Vagina (tissue), 2 donors: Measurements from ENCODE around the gene AKAP13. TPM values are rescaled to one million over a fixed set of nuclear protein-coding genes. Genes with fewer than 3 reads are reported as not detected.

Experiments used
- DNase-seq, 2 donors: peaks; one replicate each; pipeline ENCODE4 v3.0.0-alpha.2; 2017; ENCODE audit errors: extremely low spot score in 2 of 2
- H3K27ac ChIP-seq: fragments of 200-600 bp; sonication (generic); one replicate; pipeline ENCODE4 v1.5.1; 2019
- H3K27me3 ChIP-seq: fragments of 200-600 bp; sonication (generic); one replicate; pipeline ENCODE4 v1.5.1; 2019
- H3K36me3 ChIP-seq, 2 donors: fragments of 200-600 bp; sonication (generic); one replicate each; pipeline ENCODE4 v1.5.1; 2017 to 2019
- H3K4me1 ChIP-seq: fragments of 200-600 bp; sonication (generic); one replicate; pipeline ENCODE4 v1.5.1; 2019
- H3K4me3 ChIP-seq, 2 donors: fragments of 200-600 bp; sonication (generic); 1 replicate in 1 of 2; 2 replicates in 1 of 2; pipeline ENCODE4 v1.5.1; 2016 to 2019
- H3K9me3 ChIP-seq: fragments of 200-600 bp; sonication (generic); one replicate; pipeline ENCODE4 v1.5.1; 2019
- POLR2A ChIP-seq, 2 donors: fragments of 450-650 bp; IDR thresholded peaks; one replicate each; pipeline ENCODE4 v1.6.1; 2017; ENCODE audit warnings: antibody characterized with exemption in 2 of 2, mild to moderate bottlenecking in 2 of 2, moderate library complexity in 2 of 2
- POLR2AphosphoS5 ChIP-seq, 2 donors: sonication (generic); formaldehyde crosslinking; IDR thresholded peaks; one replicate each; pipeline ENCODE4 v1.9.0; 2017; ENCODE audit warnings: antibody characterized with exemption in 2 of 2, mild to moderate bottlenecking in 2 of 2, low read depth in 1 of 2; ENCODE audit not compliant: insufficient read depth in 1 of 2
- intact Hi-C: fragments of 100-400 bp; cut with DNase I; formaldehyde crosslinking; loops from one replicate; pipeline ENCODE4 v1.15.1; 2023
- total RNA-seq: library from RNA; depleted of rRNA; stranded (reverse); fragments of >200 nt; gene quantifications from one replicate; pipeline ENCODE4 v1.2.3, GENCODE V29; 2016
- TF ChIP-seq, protein P1 (sequence below), 3 experiments: fragments of 450-650 bp in 2 of 3; fragments of 200-600 bp in 1 of 3; sonication (generic) in 1 of 3; IDR thresholded peaks; one replicate each; pipeline ENCODE4 v1.5.1; 2017 to 2019; ENCODE audit warnings: antibody characterized with exemption in 3 of 3, mild to moderate bottlenecking in 2 of 3, moderate library complexity in 2 of 3

AKAP13 gene
- total RNA-seq, 1 donor from 2014 or later: 177 TPM

- TF ChIP-seq, protein P1, sequence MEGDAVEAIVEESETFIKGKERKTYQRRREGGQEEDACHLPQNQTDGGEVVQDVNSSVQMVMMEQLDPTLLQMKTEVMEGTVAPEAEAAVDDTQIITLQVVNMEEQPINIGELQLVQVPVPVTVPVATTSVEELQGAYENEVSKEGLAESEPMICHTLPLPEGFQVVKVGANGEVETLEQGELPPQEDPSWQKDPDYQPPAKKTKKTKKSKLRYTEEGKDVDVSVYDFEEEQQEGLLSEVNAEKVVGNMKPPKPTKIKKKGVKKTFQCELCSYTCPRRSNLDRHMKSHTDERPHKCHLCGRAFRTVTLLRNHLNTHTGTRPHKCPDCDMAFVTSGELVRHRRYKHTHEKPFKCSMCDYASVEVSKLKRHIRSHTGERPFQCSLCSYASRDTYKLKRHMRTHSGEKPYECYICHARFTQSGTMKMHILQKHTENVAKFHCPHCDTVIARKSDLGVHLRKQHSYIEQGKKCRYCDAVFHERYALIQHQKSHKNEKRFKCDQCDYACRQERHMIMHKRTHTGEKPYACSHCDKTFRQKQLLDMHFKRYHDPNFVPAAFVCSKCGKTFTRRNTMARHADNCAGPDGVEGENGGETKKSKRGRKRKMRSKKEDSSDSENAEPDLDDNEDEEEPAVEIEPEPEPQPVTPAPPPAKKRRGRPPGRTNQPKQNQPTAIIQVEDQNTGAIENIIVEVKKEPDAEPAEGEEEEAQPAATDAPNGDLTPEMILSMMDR (IDR thresholded peaks at IDR 0.05): no peak
- TF ChIP-seq POLR2AphosphoS5 (IDR thresholded peaks at IDR 0.05; ENCODE audit: insufficient read depth in 1 of 2, low read depth in 1 of 2) (no peak), POLR2A (IDR thresholded peaks at IDR 0.05) (no peak)
- intact Hi-C loops: no loop called here
- no peak overlapping the region for H3K4me3 ChIP-seq
- no peaks in the 10 kb centered on the region for H3K27me3 ChIP-seq
- H3K27ac ChIP-seq: no peak overlapping the region
- peaks cover 66% of the 10 kb centered on the region for H3K4me1 ChIP-seq
- DNase-seq: no peak
- no peaks in the 10 kb centered on the region for H3K36me3 ChIP-seq
- H3K9me3 ChIP-seq: no peaks in the 10 kb centered on the region
These were observed 116.8 kb downstream of the AKAP13 start for GRCh38 chr15:85497172-85497569.

GRCh38 chr15:85498471-85498870, 118.1 kb downstream of the AKAP13 start:
- DNase-seq: no peak
- H3K27me3 ChIP-seq: no peaks in the 10 kb centered on the region
- H3K4me3 ChIP-seq: no peak overlapping the region
- H3K4me1 ChIP-seq: peaks cover 68% of the 10 kb centered on the region
- TF ChIP-seq, protein P1 (IDR thresholded peaks at IDR 0.05): no peak
- TF ChIP-seq POLR2A (IDR thresholded peaks at IDR 0.05) (no peak), POLR2AphosphoS5 (IDR thresholded peaks at IDR 0.05; ENCODE audit: insufficient read depth in 1 of 2, low read depth in 1 of 2) (no peak)
- no peaks in the 10 kb centered on the region for H3K9me3 ChIP-seq
- H3K27ac ChIP-seq: no peak overlapping the region
- H3K36me3 ChIP-seq: no peaks in the 10 kb centered on the region
- intact Hi-C loops: no loop called here

DNA sequence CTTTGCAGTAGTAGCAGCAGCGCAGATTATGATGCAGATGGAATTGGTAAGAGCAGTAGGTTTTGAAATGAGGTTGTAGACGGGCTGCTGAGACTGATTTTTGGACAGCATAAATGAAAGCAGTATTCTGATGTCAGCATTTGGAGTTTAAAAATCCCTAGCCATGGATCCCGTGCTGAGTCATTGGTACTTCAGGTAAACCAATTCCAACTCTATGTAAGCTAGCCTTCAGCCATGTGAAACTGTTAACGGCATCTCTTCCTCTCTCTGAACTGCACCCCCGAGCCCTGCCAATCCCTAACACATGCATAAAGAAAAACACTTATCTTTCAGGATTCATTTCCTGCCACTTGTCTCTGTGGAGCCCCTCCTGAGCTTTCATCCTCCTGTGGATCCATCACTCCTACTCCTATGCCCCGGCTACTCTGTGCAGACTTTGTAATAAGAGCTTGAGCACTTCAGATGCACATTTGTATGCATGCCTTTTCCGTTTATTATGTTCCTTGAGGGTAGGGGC, 119.0 kb downstream of the AKAP13 start:
- H3K27ac ChIP-seq: no peak overlapping the region
- H3K9me3 ChIP-seq: no peaks in the 10 kb centered on the region
- H3K4me1 ChIP-seq: peaks cover 60% of the 10 kb centered on the region
- intact Hi-C loops: no loop called here
- no peaks in the 10 kb centered on the region for H3K36me3 ChIP-seq
- TF ChIP-seq POLR2A (IDR thresholded peaks at IDR 0.05) (no peak), POLR2AphosphoS5 (IDR thresholded peaks at IDR 0.05; ENCODE audit: insufficient read depth in 1 of 2, low read depth in 1 of 2) (no peak)
- TF ChIP-seq, protein P1 (IDR thresholded peaks at IDR 0.05): no peak
- no peak for DNase-seq
- H3K27me3 ChIP-seq: no peaks in the 10 kb centered on the region
- H3K4me3 ChIP-seq: no peak overlapping the region

DNA sequence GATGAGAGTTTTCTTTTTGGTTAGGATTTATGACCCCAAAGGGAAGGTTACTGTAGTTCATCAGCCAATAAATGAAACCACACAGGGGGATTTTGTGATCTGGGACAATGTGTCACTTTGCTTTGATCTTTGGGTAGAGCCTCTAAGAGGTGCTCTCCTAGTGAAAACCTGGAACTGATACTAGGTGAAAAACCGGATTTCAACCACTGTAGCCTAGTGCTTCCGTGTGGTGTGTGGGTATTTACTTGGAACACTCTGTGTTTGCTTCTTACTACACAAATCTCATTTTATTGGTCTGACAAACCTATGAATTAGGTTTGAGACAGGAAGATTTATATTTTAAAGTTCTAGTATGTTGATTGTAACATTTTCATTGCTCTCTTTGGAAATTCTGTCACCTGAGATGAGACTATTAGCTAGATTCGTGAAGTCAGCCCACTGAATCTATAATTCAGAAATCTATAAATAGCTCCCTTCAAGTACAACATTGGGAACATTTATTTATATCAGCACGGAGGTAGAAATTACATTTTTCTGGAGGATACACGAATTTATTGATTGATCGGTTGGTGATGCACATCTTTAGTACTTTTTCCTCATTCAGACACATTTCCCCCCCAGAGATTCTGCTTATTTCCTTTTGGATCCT, 119.8 kb downstream of the AKAP13 start:
- H3K4me3 ChIP-seq: no peak overlapping the region
- intact Hi-C loops: loop anchor here (10.0 kb wide), 1 partner anchor 205 kb away; no protein-coding TSS in a partner anchor
- TF ChIP-seq, protein P1 (IDR thresholded peaks at IDR 0.05): no peak
- no peak for TF ChIP-seq POLR2A (IDR thresholded peaks at IDR 0.05)
- TF ChIP-seq POLR2AphosphoS5 (IDR thresholded peaks at IDR 0.05; ENCODE audit: insufficient read depth in 1 of 2, low read depth in 1 of 2): no peak
- no peaks in the 10 kb centered on the region for H3K36me3 ChIP-seq
- no peaks in the 10 kb centered on the region for H3K27me3 ChIP-seq
- H3K4me1 ChIP-seq: peaks cover 59% of the 10 kb centered on the region
- H3K27ac ChIP-seq: no peak overlapping the region
- DNase-seq: no peak
- H3K9me3 ChIP-seq: no peaks in the 10 kb centered on the region

- Histone ChIP-seq H3K4me3 (no peak overlapping the region), H3K4me1 (peaks cover 55% of the 10 kb centered on the region), H3K27me3 (no peaks in the 10 kb centered on the region), H3K27ac (no peak overlapping the region), H3K36me3 (no peaks in the 10 kb centered on the region), H3K9me3 (no peaks in the 10 kb centered on the region)
- no peak for DNase-seq
- intact Hi-C loops: loop anchor here (10.0 kb wide), 1 partner anchor 206 kb away; no protein-coding TSS in a partner anchor
- TF ChIP-seq POLR2AphosphoS5 (IDR thresholded peaks at IDR 0.05; ENCODE audit: insufficient read depth in 1 of 2, low read depth in 1 of 2) (no peak), POLR2A (IDR thresholded peaks at IDR 0.05) (no peak)
- TF ChIP-seq, protein P1 (IDR thresholded peaks at IDR 0.05): no peak
These were observed 120.3 kb downstream of the AKAP13 start for GRCh38 chr15:85500729-85501128.
